Measurements from ENCODE around the gene ARID5B. TPM values are rescaled to one million over a fixed set of nuclear protein-coding genes. Genes with fewer than 3 reads are reported as not detected.

The ARID5B gene
- total RNA-seq, 4 donors from 2014 or later = 47.2 to 127 (median 62.8) TPM

- WGBS, 2 donors = 27 to 36% methylated on average over 6 of the region's 6 CpGs
- H3K4me3 ChIP-seq (ENCODE audit: low read depth, poor library complexity, severe bottlenecking) = no peak overlapping the region
- DNase-seq (ENCODE audit: low spot score in 2 of 2) = no peak
- TF ChIP-seq POLR2A (IDR thresholded peaks at IDR 0.05) (no peak), CTCF (IDR thresholded peaks at IDR 0.05) (no peak)
- intact Hi-C loops (cut with DNase I; ENCODE audit: low total_unique reads) = no loop called here
Observed at GRCh38 chr10:62019685-62020359, 118.3 kb downstream of the ARID5B start.

- TF ChIP-seq CTCF (IDR thresholded peaks at IDR 0.05) (no peak), POLR2A (IDR thresholded peaks at IDR 0.05) (no peak)
- no peak overlapping the region for H3K4me3 ChIP-seq (ENCODE audit: low read depth, poor library complexity, severe bottlenecking)
- intact Hi-C loops (cut with DNase I; ENCODE audit: low total_unique reads) = no loop called here
- 64 to 73% methylated on average over 2 of the region's 2 CpGs for WGBS, 2 donors
- no peak for DNase-seq (ENCODE audit: low spot score in 2 of 2)
Observed at GRCh38 chr10:62021128-62021665, 119.7 kb downstream of the ARID5B start.

- WGBS, 2 donors = 76 to 84% methylated on average over 5 of the region's 5 CpGs
- DNase-seq (ENCODE audit: low spot score in 2 of 2) = no peak
- TF ChIP-seq CTCF (IDR thresholded peaks at IDR 0.05) (no peak), POLR2A (IDR thresholded peaks at IDR 0.05) (no peak)
- H3K4me3 ChIP-seq (ENCODE audit: low read depth, poor library complexity, severe bottlenecking) = no peak overlapping the region
- intact Hi-C loops (cut with DNase I; ENCODE audit: low total_unique reads) = no loop called here
Observed at GRCh38 chr10:62021978-62022802, 120.7 kb downstream of the ARID5B start.

- 73 to 79% methylated on average over 6 of the region's 6 CpGs for WGBS, 2 donors
Observed at GRCh38 chr10:62022830-62023229, 121.3 kb downstream of the ARID5B start.

GRCh38 chr10:62023329-62023728 lies 121.8 kb downstream of the ARID5B start:
- no peak for DNase-seq (ENCODE audit: low spot score in 2 of 2)
- intact Hi-C loops (cut with DNase I; ENCODE audit: low total_unique reads) = no loop called here
- 92 to 93% methylated on average over 1 of the region's 1 CpG for WGBS, 2 donors
- TF ChIP-seq CTCF (IDR thresholded peaks at IDR 0.05) (no peak), POLR2A (IDR thresholded peaks at IDR 0.05) (no peak)
- H3K4me3 ChIP-seq (ENCODE audit: low read depth, poor library complexity, severe bottlenecking) = no peak overlapping the region

More at GRCh38 chr10:62022830-62023229, 121.3 kb downstream of the ARID5B start:
- TF ChIP-seq POLR2A (IDR thresholded peaks at IDR 0.05) (no peak), CTCF (IDR thresholded peaks at IDR 0.05) (no peak)
- intact Hi-C loops (cut with DNase I; ENCODE audit: low total_unique reads) = no loop called here
- no peak overlapping the region for H3K4me3 ChIP-seq (ENCODE audit: low read depth, poor library complexity, severe bottlenecking)
- DNase-seq (ENCODE audit: low spot score in 2 of 2) = no peak
